Naive thymus-derived CD4-positive, alpha-beta T cell (primary cell): ENCODE measurements around the gene NTPCR. TPM values are rescaled to one million over a fixed set of nuclear protein-coding genes. Genes with fewer than 3 reads are reported as not detected.
A peak's percentile ranks its signal among the peaks of the same experiment; 100 is the strongest.

ENCODE experiments used
- ATAC-seq: fragments of 150-1000 bp; cut with Tn5 transposase; 2 replicates; pipeline ENCODE4 v1.10.0; 2021; ENCODE audit warnings: mild to moderate bottlenecking, moderate library complexity
- CTCF ChIA-PET: fragments of 350-600 bp; sonication (Branson Sonifier 250); formaldehyde crosslinking; loops from one replicate; lab custom pipeline; 2021; ENCODE audit warnings: antibody characterized with exemption; lab: Charles Lee
- POLR2A ChIA-PET: fragments of 350-600 bp; sonication (Branson Sonifier 250); formaldehyde crosslinking; loops from one replicate; lab custom pipeline; 2021; ENCODE audit warnings: antibody characterized with exemption, inconsistent platforms; lab: Charles Lee
- DNase-seq, 9 donors: peaks; one replicate each; pipeline versions ENCODE4 v3.0.0 to v3.0.0-alpha.2; 2020 to 2022; ENCODE audit warnings: mixed read lengths in 1 of 9
- H3K27ac ChIP-seq: one replicate; pipeline ENCODE4 v1.7.0; 2013; ENCODE audit warnings: mild to moderate bottlenecking, low read depth, low read length, moderate library complexity
- H3K27me3 ChIP-seq, 2 donors: one replicate each; pipeline ENCODE4 v1.7.0; 2013; ENCODE audit warnings: low read length in 2 of 2, mild to moderate bottlenecking in 2 of 2, moderate library complexity in 2 of 2; ENCODE audit not compliant: control insufficient read depth in 2 of 2, insufficient read depth in 2 of 2
- H3K36me3 ChIP-seq, 3 experiments: 1 replicate in 2 of 3; 2 replicates in 1 of 3; pipeline ENCODE4 v1.7.0; 2013; ENCODE audit warnings: low read length in 3 of 3, mild to moderate bottlenecking in 3 of 3, moderate library complexity in 1 of 3; ENCODE audit not compliant: insufficient read depth in 3 of 3, control insufficient read depth in 2 of 3
- H3K4me1 ChIP-seq, 2 donors: one replicate each; pipeline ENCODE4 v1.7.0; 2013; ENCODE audit warnings: low read length in 2 of 2, mild to moderate bottlenecking in 2 of 2, moderate library complexity in 1 of 2; ENCODE audit not compliant: control insufficient read depth in 2 of 2, insufficient read depth in 2 of 2
- H3K4me3 ChIP-seq: 2 replicates; pipeline ENCODE4 v1.7.0; 2013; ENCODE audit warnings: mild to moderate bottlenecking, low read length
- H3K9me3 ChIP-seq, 3 experiments: 1 replicate in 2 of 3; 2 replicates in 1 of 3; pipeline ENCODE4 v1.7.0; 2013; ENCODE audit warnings: low read length in 3 of 3; ENCODE audit not compliant: control insufficient read depth in 2 of 3
- H3K27ac Mint-ChIP-seq, 9 donors: one replicate each; pipeline ENCODE4 v1.8.0; 2020 to 2022; ENCODE audit warnings: mixed read lengths in 9 of 9, mild to moderate bottlenecking in 8 of 9, moderate library complexity in 5 of 9, inconsistent platforms in 2 of 9
- H3K27me3 Mint-ChIP-seq, 5 donors: one replicate each; pipeline ENCODE4 v1.8.0; 2021 to 2022; ENCODE audit warnings: mixed read lengths in 5 of 5, mild to moderate bottlenecking in 1 of 5
- H3K36me3 Mint-ChIP-seq, 5 donors: one replicate each; pipeline ENCODE4 v1.8.0; 2020 to 2022; ENCODE audit warnings: mixed read lengths in 5 of 5, mild to moderate bottlenecking in 3 of 5, inconsistent platforms in 1 of 5
- H3K4me1 Mint-ChIP-seq, 7 donors: one replicate each; pipeline ENCODE4 v1.8.0; 2020 to 2022; ENCODE audit warnings: mixed read lengths in 7 of 7, mild to moderate bottlenecking in 3 of 7, inconsistent platforms in 1 of 7
- H3K4me3 Mint-ChIP-seq, 10 donors: one replicate each; pipeline ENCODE4 v1.8.0; 2020 to 2022; ENCODE audit warnings: mild to moderate bottlenecking in 10 of 10, mixed read lengths in 10 of 10, moderate library complexity in 6 of 10, inconsistent platforms in 2 of 10
- H3K9me3 Mint-ChIP-seq, 11 donors: one replicate each; pipeline ENCODE4 v1.8.0; 2020 to 2022; ENCODE audit warnings: mixed read lengths in 11 of 11, mild to moderate bottlenecking in 4 of 11, inconsistent platforms in 1 of 11, moderate library complexity in 1 of 11
- intact Hi-C, 2 donors: fragments of 100-400 bp; cut with micrococcal nuclease; formaldehyde crosslinking; loops; one replicate each; pipeline ENCODE4 v1.15.1; 2023
- polyA plus RNA-seq, 2 donors: library from polyadenylated mRNA; unstranded; fragments of 300-500 nt; fragmentation: Illumina TruSeq; gene quantifications; one replicate each; pipeline ENCODE4 v1.2.3, GENCODE V29; 2021
- total RNA-seq, 6 experiments: library from RNA in 5 of 6; stranded (reverse) in 5 of 6; gene quantifications; 1 replicate in 5 of 6; 2 replicates in 1 of 6; pipeline ENCODE4 v1.2.3 and lab custom pipeline; 2021 to 2026

NTPCR gene
- total and polyA plus RNA-seq, 7 experiments from 2014 or later: 16.0 to 80.5 (median 17.5) TPM

DNA sequence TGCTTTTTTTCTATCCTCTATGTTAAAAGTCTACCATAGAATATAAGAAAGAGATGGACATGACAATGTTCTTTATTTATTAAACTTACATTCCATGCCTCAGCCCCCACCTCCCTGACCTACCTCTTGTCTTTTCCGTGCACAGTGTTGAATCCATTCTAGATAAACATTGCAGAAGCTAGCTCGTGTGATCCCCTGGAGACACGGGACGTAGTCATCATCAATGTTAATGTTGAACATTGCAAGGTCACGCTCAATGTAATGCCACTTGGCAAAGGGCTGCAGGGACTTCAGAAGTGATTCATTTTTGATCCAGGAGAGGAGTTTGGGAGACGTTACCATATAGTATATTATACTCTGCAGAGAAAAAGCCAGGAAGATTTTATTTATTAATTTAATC, 66.4 kb downstream of the NTPCR start:
- DNase-seq (no peak), ATAC-seq (no peak)
- peaks cover 21 to 58% (median 48%) of the 10 kb centered on the region in 5 donors for H3K36me3 Mint-ChIP-seq
- H3K36me3 ChIP-seq: peaks cover 0 to 18% (median 6%) of the 10 kb centered on the region in 3 experiments
- H3K27me3 ChIP-seq: no peaks in the 10 kb centered on the region
- POLR2A ChIA-PET: no interaction called here
- no peak overlapping the region for H3K4me3 Mint-ChIP-seq
- H3K27me3 Mint-ChIP-seq: no peaks in the 10 kb centered on the region
- no peaks in the 10 kb centered on the region for H3K9me3 ChIP-seq
- CTCF ChIA-PET: no interaction called here
- intact Hi-C loops: no loop called here
- peaks cover 0 to 6% (median 0%) of the 10 kb centered on the region in 7 donors for H3K4me1 Mint-ChIP-seq
- H3K27ac Mint-ChIP-seq: no peak overlapping the region
- H3K4me3 ChIP-seq: no peak overlapping the region
- no peaks in the 10 kb centered on the region for H3K4me1 ChIP-seq
- no peaks in the 10 kb centered on the region for H3K9me3 Mint-ChIP-seq
- H3K27ac ChIP-seq: no peak overlapping the region

- no peaks in the 10 kb centered on the region for H3K9me3 Mint-ChIP-seq
- H3K4me3 ChIP-seq: no peak overlapping the region
- POLR2A ChIA-PET: no interaction called here
- H3K9me3 ChIP-seq: no peaks in the 10 kb centered on the region
- H3K27ac ChIP-seq: no peak overlapping the region
- intact Hi-C loops: no loop called here
- ATAC-seq: no peak
- CTCF ChIA-PET: no interaction called here
- peaks cover 0 to 6% (median 0%) of the 10 kb centered on the region in 7 donors for H3K4me1 Mint-ChIP-seq
- peak overlapping the region in 2 of 9 donors; percentile 1 to 38 for H3K27ac Mint-ChIP-seq
- H3K4me3 Mint-ChIP-seq: no peak overlapping the region
- H3K4me1 ChIP-seq: no peaks in the 10 kb centered on the region
- H3K36me3 ChIP-seq: peaks cover 0 to 9% (median under 1%) of the 10 kb centered on the region in 3 experiments
- peaks cover 10 to 50% (median 41%) of the 10 kb centered on the region in 5 donors for H3K36me3 Mint-ChIP-seq
- DNase-seq: no peak
- no peaks in the 10 kb centered on the region for H3K27me3 ChIP-seq
- no peaks in the 10 kb centered on the region for H3K27me3 Mint-ChIP-seq
These were observed 68.7 kb downstream of the NTPCR start for GRCh38 chr1:233019083-233019482.

- Mint-ChIP-seq H3K27ac (no peak overlapping the region), H3K4me1 (peaks cover 0 to 6% (median 0%) of the 10 kb centered on the region in 7 donors), H3K4me3 (no peak overlapping the region), H3K9me3 (no peaks in the 10 kb centered on the region), H3K36me3 (peaks cover 10 to 47% (median 33%) of the 10 kb centered on the region in 5 donors), H3K27me3 (no peaks in the 10 kb centered on the region)
- Histone ChIP-seq H3K27ac (no peak overlapping the region), H3K27me3 (no peaks in the 10 kb centered on the region), H3K36me3 (peaks cover 0 to 11% (median 0%) of the 10 kb centered on the region in 3 experiments), H3K9me3 (no peaks in the 10 kb centered on the region), H3K4me3 (no peak overlapping the region), H3K4me1 (no peaks in the 10 kb centered on the region)
- ChIA-PET POLR2A (no interaction called here), CTCF (no interaction called here)
- intact Hi-C loops: loop anchor here in 1 of 2 donors (10.0 kb wide), 1 partner anchor 95 kb away; no protein-coding TSS in a partner anchor
- DNase-seq (no peak), ATAC-seq (no peak)
These were observed 69.4 kb downstream of the NTPCR start for GRCh38 chr1:233019778-233020325.

GRCh38 chr1:233020426-233020825, 70.0 kb downstream of the NTPCR start:
- Histone ChIP-seq H3K27ac (no peak overlapping the region), H3K9me3 (no peaks in the 10 kb centered on the region), H3K4me1 (no peaks in the 10 kb centered on the region), H3K4me3 (no peak overlapping the region), H3K36me3 (peaks cover 0 to 11% (median 0%) of the 10 kb centered on the region in 3 experiments), H3K27me3 (no peaks in the 10 kb centered on the region)
- ATAC-seq (no peak), DNase-seq (no peak)
- H3K4me3 Mint-ChIP-seq: no peak overlapping the region
- H3K27me3 Mint-ChIP-seq: no peaks in the 10 kb centered on the region
- CTCF ChIA-PET: no interaction called here
- H3K27ac Mint-ChIP-seq: peak overlapping the region in 1 of 9 donors; percentile 20
- intact Hi-C loops: loop anchor here in 1 of 2 donors (10.0 kb wide), 1 partner anchor 96 kb away; no protein-coding TSS in a partner anchor
- POLR2A ChIA-PET: no interaction called here
- H3K4me1 Mint-ChIP-seq: peaks cover 0 to 6% (median 0%) of the 10 kb centered on the region in 7 donors
- H3K36me3 Mint-ChIP-seq: peaks cover 10 to 44% (median 31%) of the 10 kb centered on the region in 5 donors
- no peaks in the 10 kb centered on the region for H3K9me3 Mint-ChIP-seq

- Histone ChIP-seq H3K4me1 (no peaks in the 10 kb centered on the region), H3K9me3 (no peaks in the 10 kb centered on the region), H3K4me3 (no peak overlapping the region), H3K27me3 (no peaks in the 10 kb centered on the region), H3K27ac (no peak overlapping the region), H3K36me3 (peaks cover 0 to 11% (median 0%) of the 10 kb centered on the region in 3 experiments)
- Mint-ChIP-seq H3K36me3 (peaks cover 7 to 36% (median 28%) of the 10 kb centered on the region in 5 donors), H3K27me3 (no peaks in the 10 kb centered on the region), H3K4me1 (peaks cover 0 to 8% (median 0%) of the 10 kb centered on the region in 7 donors), H3K9me3 (no peaks in the 10 kb centered on the region), H3K27ac (no peak overlapping the region), H3K4me3 (no peak overlapping the region)
- ATAC-seq (no peak), DNase-seq (no peak)
- intact Hi-C loops: loop anchor here in 1 of 2 donors (10.0 kb wide), 1 partner anchor 97 kb away; no protein-coding TSS in a partner anchor
- POLR2A ChIA-PET: interaction anchor here (0.6 kb wide), 1 partner anchor 22 kb away, joined by 3 read pairs; no protein-coding TSS in a partner anchor
- CTCF ChIA-PET: no interaction called here
These were observed 71.8 kb downstream of the NTPCR start for GRCh38 chr1:233022246-233022645.

GRCh38 chr1:233024199-233024598, 73.8 kb downstream of the NTPCR start:
- CTCF ChIA-PET: no interaction called here
- POLR2A ChIA-PET: no interaction called here
- Histone ChIP-seq H3K27me3 (no peaks in the 10 kb centered on the region), H3K9me3 (no peaks in the 10 kb centered on the region), H3K36me3 (peaks cover 0 to 6% (median 0%) of the 10 kb centered on the region in 3 experiments), H3K27ac (no peak overlapping the region), H3K4me1 (no peaks in the 10 kb centered on the region), H3K4me3 (no peak overlapping the region)
- ATAC-seq (no peak), DNase-seq (no peak)
- H3K4me1 Mint-ChIP-seq: peaks cover 0 to 8% (median 0%) of the 10 kb centered on the region in 7 donors
- intact Hi-C loops: loop anchor here (2.0 to 10.0 kb wide), 2 partner anchors 99 to 389 kb away; no protein-coding TSS in a partner anchor
- H3K27ac Mint-ChIP-seq: no peak overlapping the region
- peaks cover 4 to 32% (median 19%) of the 10 kb centered on the region in 5 donors for H3K36me3 Mint-ChIP-seq
- no peak overlapping the region for H3K4me3 Mint-ChIP-seq
- H3K27me3 Mint-ChIP-seq: no peaks in the 10 kb centered on the region
- no peaks in the 10 kb centered on the region for H3K9me3 Mint-ChIP-seq
